RWPE2 (cell line): ENCODE data around the gene EVC.

Experiments
- ATAC-seq: fragments of 200-7000 bp; cut with Tn5 transposase; 3 replicates; pipeline ENCODE4 v1.9.1; 2021; ENCODE audit warnings: low read depth
- DNase-seq: peaks from one replicate; pipeline ENCODE4 v3.0.0-alpha.2; 2020; ENCODE audit warnings: low spot score
- H3K27ac ChIP-seq: fragments of 450-650 bp; 2 replicates; pipeline ENCODE4 v1.5.1; 2017; ENCODE audit warnings: mild to moderate bottlenecking; ENCODE audit not compliant: poor library complexity, severe bottlenecking
- H3K27me3 ChIP-seq: fragments of 250-450 bp; sonication (Bioruptor Pico); 2 replicates; pipeline ENCODE4 v1.5.1; 2021; ENCODE audit warnings: mild to moderate bottlenecking, moderate library complexity; ENCODE audit not compliant: insufficient read depth, poor library complexity, severe bottlenecking
- H3K36me3 ChIP-seq: fragments of 250-450 bp; sonication (Bioruptor Pico); 2 replicates; pipeline ENCODE4 v1.5.1; 2020; ENCODE audit warnings: low read depth, mild to moderate bottlenecking, moderate library complexity
- H3K4me1 ChIP-seq: fragments of 250-450 bp; sonication (Bioruptor Pico); 2 replicates; pipeline ENCODE4 v1.5.1; 2021; ENCODE audit warnings: mild to moderate bottlenecking, moderate library complexity; ENCODE audit not compliant: insufficient read depth, poor library complexity, severe bottlenecking
- H3K4me3 ChIP-seq: fragments of 250-450 bp; sonication (Bioruptor Pico); 2 replicates; pipeline ENCODE4 v1.5.1; 2021; ENCODE audit warnings: mild to moderate bottlenecking, moderate library complexity; ENCODE audit not compliant: severe bottlenecking
- H3K9me3 ChIP-seq: fragments of 250-450 bp; sonication (Bioruptor Pico); 2 replicates; pipeline ENCODE4 v1.5.1; 2021; ENCODE audit warnings: mild to moderate bottlenecking, moderate library complexity; ENCODE audit not compliant: severe bottlenecking
- TF ChIP-seq, protein P1 (sequence below): fragments of 450-650 bp; IDR thresholded peaks from one replicate; pipeline ENCODE4 v1.5.1; 2017; ENCODE audit warnings: mild to moderate bottlenecking, moderate library complexity; ENCODE audit not compliant: poor library complexity, severe bottlenecking

The EVC gene

DNA sequence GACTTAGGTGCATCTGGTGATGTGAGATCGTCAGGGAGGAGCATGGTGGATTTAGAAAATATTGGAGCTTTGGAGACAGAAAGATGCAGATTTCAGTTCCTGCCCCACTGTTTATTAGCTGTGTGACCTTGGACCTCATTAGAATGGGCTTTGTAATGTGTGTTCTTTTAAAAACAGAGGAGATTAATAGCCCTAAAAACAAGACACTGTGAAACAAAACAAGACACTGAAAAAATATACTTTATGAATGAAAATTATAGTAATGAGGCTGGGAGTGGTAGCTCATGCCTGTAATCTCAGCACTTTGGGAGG lies 79.5 kb downstream of the EVC start:
- DNase-seq (no peak), ATAC-seq (no peak)
- Histone ChIP-seq H3K9me3 (no peaks in the 10 kb centered on the region), H3K4me3 (no peak overlapping the region), H3K4me1 (peaks cover 6% of the 10 kb centered on the region), H3K36me3 (peaks cover 60% of the 10 kb centered on the region), H3K27ac (no peak overlapping the region), H3K27me3 (no peaks in the 10 kb centered on the region)
- TF ChIP-seq, protein P1, sequence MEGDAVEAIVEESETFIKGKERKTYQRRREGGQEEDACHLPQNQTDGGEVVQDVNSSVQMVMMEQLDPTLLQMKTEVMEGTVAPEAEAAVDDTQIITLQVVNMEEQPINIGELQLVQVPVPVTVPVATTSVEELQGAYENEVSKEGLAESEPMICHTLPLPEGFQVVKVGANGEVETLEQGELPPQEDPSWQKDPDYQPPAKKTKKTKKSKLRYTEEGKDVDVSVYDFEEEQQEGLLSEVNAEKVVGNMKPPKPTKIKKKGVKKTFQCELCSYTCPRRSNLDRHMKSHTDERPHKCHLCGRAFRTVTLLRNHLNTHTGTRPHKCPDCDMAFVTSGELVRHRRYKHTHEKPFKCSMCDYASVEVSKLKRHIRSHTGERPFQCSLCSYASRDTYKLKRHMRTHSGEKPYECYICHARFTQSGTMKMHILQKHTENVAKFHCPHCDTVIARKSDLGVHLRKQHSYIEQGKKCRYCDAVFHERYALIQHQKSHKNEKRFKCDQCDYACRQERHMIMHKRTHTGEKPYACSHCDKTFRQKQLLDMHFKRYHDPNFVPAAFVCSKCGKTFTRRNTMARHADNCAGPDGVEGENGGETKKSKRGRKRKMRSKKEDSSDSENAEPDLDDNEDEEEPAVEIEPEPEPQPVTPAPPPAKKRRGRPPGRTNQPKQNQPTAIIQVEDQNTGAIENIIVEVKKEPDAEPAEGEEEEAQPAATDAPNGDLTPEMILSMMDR = peak; percentile 75

DNA sequence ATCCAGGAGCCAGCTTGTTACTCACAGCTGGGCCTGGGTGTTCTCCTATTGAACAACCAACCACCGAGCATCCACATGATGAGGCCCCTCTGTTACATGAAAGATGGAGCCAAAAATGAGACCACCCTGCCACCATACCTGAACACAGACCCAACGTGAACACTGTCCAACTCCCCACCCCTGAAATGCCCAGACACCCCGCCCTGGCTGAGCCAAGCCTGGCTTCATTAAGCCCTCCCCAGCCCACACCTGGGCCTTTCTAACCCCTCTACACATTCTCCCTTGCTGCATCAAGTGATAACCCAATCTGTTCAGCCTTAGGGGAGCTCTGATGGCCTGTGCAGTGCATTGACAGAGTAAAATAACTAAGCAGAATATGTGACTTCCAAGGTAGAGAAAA lies 80.7 kb downstream of the EVC start:
- TF ChIP-seq, protein P1 = no peak

DNA sequence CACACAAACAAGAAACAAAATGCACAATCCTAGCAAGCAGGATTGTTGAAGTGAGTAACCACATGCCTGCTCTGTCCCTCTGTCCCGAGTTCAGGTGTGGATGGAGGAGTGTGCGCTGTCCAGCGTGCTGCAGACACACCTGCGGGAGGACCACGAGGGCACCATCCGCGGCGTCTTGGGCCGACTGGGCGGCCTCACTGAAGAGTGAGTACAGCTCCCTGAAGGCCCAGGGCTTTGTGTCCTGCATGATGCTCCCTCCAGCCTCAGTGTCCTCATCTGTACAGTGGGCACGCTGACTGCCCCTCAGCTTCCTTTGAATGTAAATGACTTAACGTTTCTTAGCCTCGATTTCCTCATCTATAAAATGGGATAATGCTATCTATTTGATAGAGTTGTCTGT lies 82.5 kb downstream of the EVC start:
- H3K4me1 ChIP-seq = no peaks in the 10 kb centered on the region
- ATAC-seq (no peak), DNase-seq (no peak)
- H3K9me3 ChIP-seq = no peaks in the 10 kb centered on the region
- peaks cover 52% of the 10 kb centered on the region for H3K36me3 ChIP-seq
- TF ChIP-seq, protein P1 = no peak
- no peak overlapping the region for H3K4me3 ChIP-seq
- H3K27me3 ChIP-seq = no peaks in the 10 kb centered on the region
- no peak overlapping the region for H3K27ac ChIP-seq

More for the DNA sequence above, 80.7 kb downstream of the EVC start:
- Histone ChIP-seq H3K27ac (no peak overlapping the region), H3K9me3 (no peaks in the 10 kb centered on the region), H3K4me1 (no peaks in the 10 kb centered on the region), H3K4me3 (no peak overlapping the region), H3K36me3 (peaks cover 68% of the 10 kb centered on the region), H3K27me3 (no peaks in the 10 kb centered on the region)
- no peak for DNase-seq
- ATAC-seq = no peak

DNA sequence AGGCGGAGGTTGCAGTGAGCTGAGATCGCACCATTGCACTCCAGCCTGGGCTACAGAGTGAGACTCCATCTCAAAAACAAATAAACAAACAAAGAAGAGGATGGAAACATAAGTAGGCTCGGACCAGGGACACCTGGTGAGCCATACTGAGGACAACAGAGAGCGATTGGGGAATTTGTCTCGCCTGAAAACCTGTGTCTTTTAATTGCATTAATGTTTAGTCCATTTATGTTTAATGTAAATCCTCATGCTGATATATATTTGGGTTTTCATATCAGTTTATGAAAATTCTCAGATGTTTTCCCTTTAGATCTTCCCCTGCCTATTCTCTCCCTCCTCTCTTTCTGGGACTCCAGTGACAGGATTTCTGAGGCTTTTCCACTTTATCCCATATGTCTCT lies 84.6 kb downstream of the EVC start:
- H3K4me3 ChIP-seq = no peak overlapping the region
- DNase-seq = no peak
- no peaks in the 10 kb centered on the region for H3K9me3 ChIP-seq
- H3K4me1 ChIP-seq = no peaks in the 10 kb centered on the region
- peaks cover 53% of the 10 kb centered on the region for H3K36me3 ChIP-seq
- TF ChIP-seq, protein P1 = no peak
- H3K27ac ChIP-seq = no peak overlapping the region
- no peaks in the 10 kb centered on the region for H3K27me3 ChIP-seq
- ATAC-seq = no peak

DNA sequence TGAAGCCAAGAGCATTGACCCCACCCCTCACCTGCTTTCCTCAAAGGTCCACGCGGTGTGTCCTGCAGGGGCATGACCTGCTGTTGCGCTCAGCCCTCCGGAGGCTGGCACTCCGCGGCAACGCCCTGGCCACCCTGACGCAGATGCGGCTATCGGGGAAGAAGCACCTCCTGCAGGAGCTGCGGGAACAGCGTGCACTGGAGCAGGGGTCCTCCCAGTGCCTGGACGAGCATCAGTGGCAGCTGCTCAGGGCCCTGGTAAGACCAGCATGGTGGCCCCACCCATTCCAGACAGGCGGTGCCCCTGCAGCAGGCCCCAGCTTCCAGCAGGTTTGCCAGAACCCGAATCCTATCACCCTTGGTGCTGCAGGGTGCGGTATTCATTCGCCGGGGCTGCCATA lies 86.0 kb downstream of the EVC start:
- peaks cover 46% of the 10 kb centered on the region for H3K36me3 ChIP-seq
- ATAC-seq (no peak), DNase-seq (no peak)
- TF ChIP-seq, protein P1 = no peak
- H3K9me3 ChIP-seq = no peaks in the 10 kb centered on the region
- H3K4me3 ChIP-seq = no peak overlapping the region
- H3K27me3 ChIP-seq = no peaks in the 10 kb centered on the region
- H3K27ac ChIP-seq = no peak overlapping the region
- H3K4me1 ChIP-seq = no peaks in the 10 kb centered on the region
